ENCODE results near the gene MSANTD2.

DNA sequence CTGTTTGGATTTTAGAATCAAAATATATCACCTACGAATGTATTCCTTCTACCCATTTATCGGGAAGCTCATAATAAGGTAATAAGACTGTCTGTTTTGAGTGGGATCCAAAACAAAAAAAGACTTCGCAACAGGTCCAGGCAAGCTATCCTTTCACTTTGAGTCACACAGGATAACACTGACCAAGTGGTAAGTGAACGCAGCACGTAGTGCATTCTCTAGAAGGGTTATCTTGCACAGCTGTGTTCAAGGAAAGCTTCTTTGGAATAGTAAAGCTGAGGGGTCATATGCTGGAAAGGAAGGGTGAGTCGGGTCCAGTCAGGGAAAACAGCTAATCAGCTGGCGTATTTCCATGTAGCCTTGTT is 82.8 kb downstream of the MSANTD2 start:
- TF ChIP-seq, protein P1, sequence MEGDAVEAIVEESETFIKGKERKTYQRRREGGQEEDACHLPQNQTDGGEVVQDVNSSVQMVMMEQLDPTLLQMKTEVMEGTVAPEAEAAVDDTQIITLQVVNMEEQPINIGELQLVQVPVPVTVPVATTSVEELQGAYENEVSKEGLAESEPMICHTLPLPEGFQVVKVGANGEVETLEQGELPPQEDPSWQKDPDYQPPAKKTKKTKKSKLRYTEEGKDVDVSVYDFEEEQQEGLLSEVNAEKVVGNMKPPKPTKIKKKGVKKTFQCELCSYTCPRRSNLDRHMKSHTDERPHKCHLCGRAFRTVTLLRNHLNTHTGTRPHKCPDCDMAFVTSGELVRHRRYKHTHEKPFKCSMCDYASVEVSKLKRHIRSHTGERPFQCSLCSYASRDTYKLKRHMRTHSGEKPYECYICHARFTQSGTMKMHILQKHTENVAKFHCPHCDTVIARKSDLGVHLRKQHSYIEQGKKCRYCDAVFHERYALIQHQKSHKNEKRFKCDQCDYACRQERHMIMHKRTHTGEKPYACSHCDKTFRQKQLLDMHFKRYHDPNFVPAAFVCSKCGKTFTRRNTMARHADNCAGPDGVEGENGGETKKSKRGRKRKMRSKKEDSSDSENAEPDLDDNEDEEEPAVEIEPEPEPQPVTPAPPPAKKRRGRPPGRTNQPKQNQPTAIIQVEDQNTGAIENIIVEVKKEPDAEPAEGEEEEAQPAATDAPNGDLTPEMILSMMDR (IDR thresholded peaks at IDR 0.05; ENCODE audit: low read length): no peak
- no peak for TF ChIP-seq EZH2 (IDR thresholded peaks at IDR 0.05; ENCODE audit: borderline replicate concordance, low read length)

All from OCI-LY1 (cell line).